ENCODE results near the gene MDH2.

DNA sequence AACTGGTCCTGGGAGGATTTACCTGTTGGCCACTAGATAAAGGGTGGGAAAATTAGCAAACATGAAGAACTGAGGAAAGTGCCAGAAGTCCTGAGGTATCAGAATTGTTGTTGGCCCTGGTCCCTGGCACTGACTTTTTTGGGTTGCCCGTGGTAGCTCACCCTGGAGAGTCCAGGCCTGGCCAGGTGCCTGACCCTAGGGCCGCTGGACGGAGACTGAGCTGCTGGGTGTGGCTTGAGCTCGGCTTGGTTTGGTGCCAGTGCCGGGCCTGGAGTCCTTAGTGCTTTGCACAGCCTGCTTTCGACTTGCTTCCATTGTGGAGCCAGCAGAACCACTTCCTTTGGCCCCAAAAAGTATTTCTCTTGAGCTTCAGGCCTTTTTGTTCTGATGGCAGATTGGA is 12.9 kb downstream of the MDH2 start:
- no peak for TF ChIP-seq CTCF (IDR thresholded peaks at IDR 0.05)
- no peak for TF ChIP-seq POLR2A (IDR thresholded peaks at IDR 0.05)
